WTC11 (cell line): ENCODE measurements around the gene MEIS2. TPM values are rescaled to one million over a fixed set of nuclear protein-coding genes. Genes with fewer than 3 reads are reported as not detected.

Source experiments
- ATAC-seq: fragments of 200-7000 bp; cut with Tn5 transposase; 2 replicates; pipeline ENCODE4 v1.10.0; 2021; ENCODE audit warnings: mild to moderate bottlenecking, moderate library complexity
- CTCF ChIA-PET: fragments of 300-600 bp; sonication (Branson Sonifier 250); formaldehyde crosslinking; loops from one replicate; lab custom pipeline; 2021; ENCODE audit warnings: antibody characterized with exemption; lab: Charles Lee
- POLR2A ChIA-PET: fragments of 350-600 bp; sonication (Branson Sonifier 250); formaldehyde crosslinking; loops from one replicate; lab custom pipeline; 2021; ENCODE audit warnings: antibody characterized with exemption; lab: Charles Lee
- DNase-seq: peaks from one replicate; pipeline ENCODE4 v3.0.0; 2021; ENCODE audit warnings: low spot score
- H3K27ac Mint-ChIP-seq: 2 replicates; pipeline ENCODE4 v1.8.0; 2021; ENCODE audit warnings: mixed read lengths
- H3K27me3 Mint-ChIP-seq: 2 replicates; pipeline ENCODE4 v1.8.0; 2021; ENCODE audit warnings: low read depth, mild to moderate bottlenecking, moderate library complexity, mixed read lengths
- H3K36me3 Mint-ChIP-seq: 2 replicates; pipeline ENCODE4 v1.8.0; 2021; ENCODE audit warnings: mixed read lengths
- H3K4me1 Mint-ChIP-seq: 2 replicates; pipeline ENCODE4 v1.8.0; 2022; ENCODE audit warnings: mixed read lengths
- H3K4me3 Mint-ChIP-seq: 2 replicates; pipeline ENCODE4 v1.8.0; 2021; ENCODE audit warnings: mild to moderate bottlenecking, moderate library complexity, mixed read lengths
- H3K9me3 Mint-ChIP-seq: 2 replicates; pipeline ENCODE4 v1.8.0; 2021; ENCODE audit warnings: mixed read lengths
- ATF1 ChIP-seq: sonication (generic); formaldehyde crosslinking; IDR thresholded peaks from 2 replicates; pipeline ENCODE4 v1.8.1; 2023; ENCODE audit warnings: mild to moderate bottlenecking, moderate library complexity, missing genetic modification reagents
- CBFB ChIP-seq: sonication (generic); formaldehyde crosslinking; IDR thresholded peaks from 2 replicates; pipeline ENCODE4 v1.8.1; 2022; ENCODE audit warnings: mild to moderate bottlenecking, low read depth, missing genetic modification reagents
- CREM ChIP-seq: sonication (generic); formaldehyde crosslinking; IDR thresholded peaks from 2 replicates; pipeline ENCODE4 v1.8.1; 2022; ENCODE audit warnings: mild to moderate bottlenecking, missing genetic modification reagents, moderate library complexity
- E2F5 ChIP-seq: sonication (generic); formaldehyde crosslinking; IDR thresholded peaks from 2 replicates; pipeline ENCODE4 v1.8.1; 2022; ENCODE audit warnings: mild to moderate bottlenecking, moderate library complexity, missing genetic modification reagents
- FOXP4 ChIP-seq: sonication (generic); formaldehyde crosslinking; IDR thresholded peaks from 2 replicates; pipeline ENCODE4 v1.8.0; 2022; ENCODE audit warnings: mild to moderate bottlenecking, missing genetic modification reagents
- GRHL2 ChIP-seq: fragments of 250-450 bp; sonication (Bioruptor Pico); IDR thresholded peaks from 2 replicates; pipeline ENCODE4 v1.8.0; 2022; ENCODE audit warnings: mild to moderate bottlenecking, moderate library complexity; ENCODE audit not compliant: insufficient replicate concordance, severe bottlenecking
- JUN ChIP-seq: sonication (generic); formaldehyde crosslinking; IDR thresholded peaks from 2 replicates; pipeline ENCODE4 v1.8.0; 2023; ENCODE audit warnings: mild to moderate bottlenecking, missing genetic modification reagents
- PRRX2 ChIP-seq: fragments of 250-450 bp; sonication (Bioruptor Pico); IDR thresholded peaks from 2 replicates; pipeline ENCODE4 v1.8.0; 2021; ENCODE audit warnings: mild to moderate bottlenecking
- USF1 ChIP-seq: sonication (generic); formaldehyde crosslinking; IDR thresholded peaks from 2 replicates; pipeline ENCODE4 v1.8.0; 2022; ENCODE audit warnings: mild to moderate bottlenecking, missing genetic modification reagents
- total RNA-seq: library from RNA; stranded (reverse); gene quantifications from 3 replicates; pipeline ENCODE4 v1.2.3, GENCODE V29; 2021
- TF ChIP-seq, protein P1 (sequence below): sonication (generic); formaldehyde crosslinking; IDR thresholded peaks from 2 replicates; pipeline ENCODE4 v1.8.0; 2022; ENCODE audit warnings: mild to moderate bottlenecking, missing genetic modification reagents
- TF ChIP-seq, protein P2 (sequence below): fragments of 250-450 bp; sonication (Bioruptor Pico); IDR thresholded peaks from 2 replicates; pipeline ENCODE4 v1.9.0; 2021; ENCODE audit warnings: mild to moderate bottlenecking, borderline replicate concordance
- TF ChIP-seq, protein P3 (sequence below): sonication (generic); formaldehyde crosslinking; IDR thresholded peaks from 2 replicates; pipeline ENCODE4 v1.8.1; 2023; ENCODE audit warnings: mild to moderate bottlenecking, missing genetic modification reagents
- TF ChIP-seq, protein P4 (sequence below): sonication (generic); formaldehyde crosslinking; IDR thresholded peaks from 2 replicates; pipeline ENCODE4 v1.8.1; 2023; ENCODE audit warnings: mild to moderate bottlenecking, missing genetic modification reagents, moderate library complexity

MEIS2 gene
- total RNA-seq, 1 experiment from 2014 or later, result 0.57 TPM

GRCh38 chr15:37095770-37096557 lies 4.4 kb downstream of the MEIS2 start (continued):
- no peak for TF ChIP-seq CREM (CRISPR knock-in tag)
- no peak for TF ChIP-seq ATF1 (CRISPR knock-in tag)

GRCh38 chr15:37094915-37095711 lies 5.2 kb downstream of the MEIS2 start:
- Mint-ChIP-seq H3K27ac (no peak overlapping the region), H3K9me3 (no peaks in the 10 kb centered on the region), H3K4me1 (peaks cover 82% of the 10 kb centered on the region), H3K4me3 (peak overlapping the region; percentile 76), H3K36me3 (no peaks in the 10 kb centered on the region), H3K27me3 (peaks cover 88% of the 10 kb centered on the region)
- DNase-seq (peak; percentile 84), ATAC-seq (peak; percentile 61)
- TF ChIP-seq FOXP4 (0 out of 2 replicates have a peak, but pooled peaks have one; percentile 25), GRHL2 (CRISPR knock-in tag) (no peak), USF1 (CRISPR knock-in tag) (no peak), PRRX2 (no peak), CREM (CRISPR knock-in tag) (no peak), CBFB (no peak)
- TF ChIP-seq, protein P1, sequence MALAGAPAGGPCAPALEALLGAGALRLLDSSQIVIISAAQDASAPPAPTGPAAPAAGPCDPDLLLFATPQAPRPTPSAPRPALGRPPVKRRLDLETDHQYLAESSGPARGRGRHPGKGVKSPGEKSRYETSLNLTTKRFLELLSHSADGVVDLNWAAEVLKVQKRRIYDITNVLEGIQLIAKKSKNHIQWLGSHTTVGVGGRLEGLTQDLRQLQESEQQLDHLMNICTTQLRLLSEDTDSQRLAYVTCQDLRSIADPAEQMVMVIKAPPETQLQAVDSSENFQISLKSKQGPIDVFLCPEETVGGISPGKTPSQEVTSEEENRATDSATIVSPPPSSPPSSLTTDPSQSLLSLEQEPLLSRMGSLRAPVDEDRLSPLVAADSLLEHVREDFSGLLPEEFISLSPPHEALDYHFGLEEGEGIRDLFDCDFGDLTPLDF (CRISPR knock-in tag), result no peak
- TF ChIP-seq, protein P2, sequence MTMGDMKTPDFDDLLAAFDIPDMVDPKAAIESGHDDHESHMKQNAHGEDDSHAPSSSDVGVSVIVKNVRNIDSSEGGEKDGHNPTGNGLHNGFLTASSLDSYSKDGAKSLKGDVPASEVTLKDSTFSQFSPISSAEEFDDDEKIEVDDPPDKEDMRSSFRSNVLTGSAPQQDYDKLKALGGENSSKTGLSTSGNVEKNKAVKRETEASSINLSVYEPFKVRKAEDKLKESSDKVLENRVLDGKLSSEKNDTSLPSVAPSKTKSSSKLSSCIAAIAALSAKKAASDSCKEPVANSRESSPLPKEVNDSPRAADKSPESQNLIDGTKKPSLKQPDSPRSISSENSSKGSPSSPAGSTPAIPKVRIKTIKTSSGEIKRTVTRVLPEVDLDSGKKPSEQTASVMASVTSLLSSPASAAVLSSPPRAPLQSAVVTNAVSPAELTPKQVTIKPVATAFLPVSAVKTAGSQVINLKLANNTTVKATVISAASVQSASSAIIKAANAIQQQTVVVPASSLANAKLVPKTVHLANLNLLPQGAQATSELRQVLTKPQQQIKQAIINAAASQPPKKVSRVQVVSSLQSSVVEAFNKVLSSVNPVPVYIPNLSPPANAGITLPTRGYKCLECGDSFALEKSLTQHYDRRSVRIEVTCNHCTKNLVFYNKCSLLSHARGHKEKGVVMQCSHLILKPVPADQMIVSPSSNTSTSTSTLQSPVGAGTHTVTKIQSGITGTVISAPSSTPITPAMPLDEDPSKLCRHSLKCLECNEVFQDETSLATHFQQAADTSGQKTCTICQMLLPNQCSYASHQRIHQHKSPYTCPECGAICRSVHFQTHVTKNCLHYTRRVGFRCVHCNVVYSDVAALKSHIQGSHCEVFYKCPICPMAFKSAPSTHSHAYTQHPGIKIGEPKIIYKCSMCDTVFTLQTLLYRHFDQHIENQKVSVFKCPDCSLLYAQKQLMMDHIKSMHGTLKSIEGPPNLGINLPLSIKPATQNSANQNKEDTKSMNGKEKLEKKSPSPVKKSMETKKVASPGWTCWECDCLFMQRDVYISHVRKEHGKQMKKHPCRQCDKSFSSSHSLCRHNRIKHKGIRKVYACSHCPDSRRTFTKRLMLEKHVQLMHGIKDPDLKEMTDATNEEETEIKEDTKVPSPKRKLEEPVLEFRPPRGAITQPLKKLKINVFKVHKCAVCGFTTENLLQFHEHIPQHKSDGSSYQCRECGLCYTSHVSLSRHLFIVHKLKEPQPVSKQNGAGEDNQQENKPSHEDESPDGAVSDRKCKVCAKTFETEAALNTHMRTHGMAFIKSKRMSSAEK (CRISPR knock-in tag), result no peak
- POLR2A ChIA-PET, result interaction anchor here (0.7 kb wide), 1 partner anchor 26 kb away, joined by 7 read pairs; no protein-coding TSS in a partner anchor
- CTCF ChIA-PET, result interaction anchor here (0.9 to 4.1 kb wide), 8 partner anchors 10 to 214 kb away, joined by 3 to 18 read pairs (median 4); no protein-coding TSS in a partner anchor

GRCh38 chr15:37094333-37094914 lies 5.9 kb downstream of the MEIS2 start:
- H3K4me1 Mint-ChIP-seq, result peaks cover 77% of the 10 kb centered on the region
- DNase-seq (no peak), ATAC-seq (no peak)
- no peak overlapping the region; the same call in 1 of the 2 replicates for H3K27ac Mint-ChIP-seq
- POLR2A ChIA-PET, result interaction anchor here (0.7 kb wide), 1 partner anchor 26 kb away, joined by 7 read pairs; no protein-coding TSS in a partner anchor
- H3K4me3 Mint-ChIP-seq, result peak overlapping the region; percentile 56
- TF ChIP-seq, protein P3, sequence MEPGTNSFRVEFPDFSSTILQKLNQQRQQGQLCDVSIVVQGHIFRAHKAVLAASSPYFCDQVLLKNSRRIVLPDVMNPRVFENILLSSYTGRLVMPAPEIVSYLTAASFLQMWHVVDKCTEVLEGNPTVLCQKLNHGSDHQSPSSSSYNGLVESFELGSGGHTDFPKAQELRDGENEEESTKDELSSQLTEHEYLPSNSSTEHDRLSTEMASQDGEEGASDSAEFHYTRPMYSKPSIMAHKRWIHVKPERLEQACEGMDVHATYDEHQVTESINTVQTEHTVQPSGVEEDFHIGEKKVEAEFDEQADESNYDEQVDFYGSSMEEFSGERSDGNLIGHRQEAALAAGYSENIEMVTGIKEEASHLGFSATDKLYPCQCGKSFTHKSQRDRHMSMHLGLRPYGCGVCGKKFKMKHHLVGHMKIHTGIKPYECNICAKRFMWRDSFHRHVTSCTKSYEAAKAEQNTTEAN, result no peak
- TF ChIP-seq, protein P4, sequence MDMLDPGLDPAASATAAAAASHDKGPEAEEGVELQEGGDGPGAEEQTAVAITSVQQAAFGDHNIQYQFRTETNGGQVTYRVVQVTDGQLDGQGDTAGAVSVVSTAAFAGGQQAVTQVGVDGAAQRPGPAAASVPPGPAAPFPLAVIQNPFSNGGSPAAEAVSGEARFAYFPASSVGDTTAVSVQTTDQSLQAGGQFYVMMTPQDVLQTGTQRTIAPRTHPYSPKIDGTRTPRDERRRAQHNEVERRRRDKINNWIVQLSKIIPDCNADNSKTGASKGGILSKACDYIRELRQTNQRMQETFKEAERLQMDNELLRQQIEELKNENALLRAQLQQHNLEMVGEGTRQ, result no peak
- no peak for TF ChIP-seq PRRX2
- TF ChIP-seq JUN, result no peak
- TF ChIP-seq E2F5 (CRISPR knock-in tag), result no peak
- CTCF ChIA-PET, result interaction anchor here (0.7 to 4.1 kb wide), 5 partner anchors 13 to 211 kb away, joined by 3 to 18 read pairs (median 3); no protein-coding TSS in a partner anchor
- H3K9me3 Mint-ChIP-seq, result no peaks in the 10 kb centered on the region
- peaks cover 81% of the 10 kb centered on the region for H3K27me3 Mint-ChIP-seq
- no peaks in the 10 kb centered on the region for H3K36me3 Mint-ChIP-seq
